Stimulated activated naive B cell treated with anti-CD40 and anti-IgM and Interleukin-4, amounts not matched to agents 10 μg/mL and 1 μg/mL and 100 μg/mL, for 72 hours (primary cell): ENCODE results near the gene MAP2K2.
A peak's percentile ranks its signal among the peaks of the same experiment; 100 is the strongest.

Experiments
- ATAC-seq, 2 donors: fragments of 150-1000 bp; cut with Tn5 transposase; replicated peaks; 2 replicates each; pipeline ENCODE4 v1.10.0; 2021; ENCODE audit warnings: moderate library complexity in 1 of 2
- DNase-seq: peaks from one replicate; pipeline ENCODE4 v3.0.0; 2021
- H3K27ac Mint-ChIP-seq: one replicate; pipeline ENCODE4 v1.8.0; 2022; ENCODE audit warnings: mild to moderate bottlenecking, mixed read lengths
- H3K27me3 Mint-ChIP-seq, 2 donors: one replicate each; pipeline ENCODE4 v1.8.0; 2022; ENCODE audit warnings: mixed read lengths in 2 of 2
- H3K36me3 Mint-ChIP-seq, 2 donors: one replicate each; pipeline ENCODE4 v1.8.0; 2022; ENCODE audit warnings: mixed read lengths in 2 of 2, mild to moderate bottlenecking in 1 of 2
- H3K4me1 Mint-ChIP-seq, 2 donors: one replicate each; pipeline ENCODE4 v1.8.0; 2022; ENCODE audit warnings: mixed read lengths in 2 of 2, mild to moderate bottlenecking in 1 of 2
- H3K4me3 Mint-ChIP-seq, 2 donors: one replicate each; pipeline ENCODE4 v1.8.0; 2022; ENCODE audit warnings: mild to moderate bottlenecking in 2 of 2, mixed read lengths in 2 of 2, moderate library complexity in 1 of 2
- H3K9me3 Mint-ChIP-seq, 2 donors: one replicate each; pipeline ENCODE4 v1.8.0; 2022; ENCODE audit warnings: mixed read lengths in 2 of 2, mild to moderate bottlenecking in 1 of 2

The MAP2K2 gene

DNA sequence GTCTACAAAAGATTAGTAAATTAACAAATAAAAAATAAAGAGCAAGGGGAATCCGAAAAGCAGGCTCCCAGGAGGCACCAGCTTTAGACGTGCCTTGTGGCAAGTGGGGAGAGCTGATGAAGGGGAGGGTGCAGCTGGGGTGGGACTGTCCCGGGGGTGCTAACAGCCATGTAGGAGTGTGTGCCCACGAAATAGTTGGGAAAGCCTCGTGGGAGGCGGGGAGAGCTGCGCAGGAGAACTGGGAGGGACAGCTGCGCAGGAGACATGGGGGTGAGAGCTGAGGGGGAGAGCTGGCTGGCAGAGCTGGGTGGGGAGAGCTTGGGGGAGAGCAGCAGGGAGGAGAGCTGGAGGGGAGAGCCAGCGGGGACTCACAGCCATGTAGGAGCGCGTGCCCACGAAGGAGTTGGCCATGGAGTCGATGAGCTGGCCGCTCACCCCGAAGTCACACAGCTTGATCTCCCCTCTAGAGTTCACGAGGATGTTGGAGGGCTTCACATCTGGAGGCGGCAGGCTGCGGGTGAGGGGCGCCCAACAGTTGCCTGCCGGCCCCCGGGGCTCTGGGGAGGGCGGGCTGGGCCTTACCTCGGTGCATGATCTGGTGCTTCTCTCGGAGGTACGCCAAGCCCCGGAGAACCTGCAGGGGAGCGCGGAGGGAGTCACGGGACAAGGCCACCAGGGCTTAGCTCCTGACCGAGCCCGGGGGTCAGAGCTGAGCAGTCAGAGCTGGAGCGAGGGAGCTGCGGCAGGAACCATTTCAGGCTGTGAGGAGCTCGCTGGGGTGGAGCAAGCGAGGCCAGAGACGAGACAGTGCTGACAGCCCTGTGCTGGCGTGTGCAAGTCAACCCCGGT is 23.1 kb downstream of the MAP2K2 start:
- H3K4me3 Mint-ChIP-seq = no peak overlapping the region
- H3K4me1 Mint-ChIP-seq = peaks cover 5 to 14% of the 10 kb centered on the region in 2 donors
- DNase-seq (no peak), ATAC-seq (no peak)
- no peak overlapping the region for H3K27ac Mint-ChIP-seq
- no peaks in the 10 kb centered on the region for H3K9me3 Mint-ChIP-seq
- H3K36me3 Mint-ChIP-seq = peaks cover 39 to 52% of the 10 kb centered on the region in 2 donors
- no peaks in the 10 kb centered on the region for H3K27me3 Mint-ChIP-seq

GRCh38 chr19:4099041-4099764 is 24.7 kb downstream of the MAP2K2 start:
- no peaks in the 10 kb centered on the region for H3K4me1 Mint-ChIP-seq
- H3K4me3 Mint-ChIP-seq = no peak overlapping the region
- DNase-seq (no peak), ATAC-seq (no peak)
- H3K27me3 Mint-ChIP-seq = no peaks in the 10 kb centered on the region
- no peak overlapping the region for H3K27ac Mint-ChIP-seq
- peaks cover 29 to 47% of the 10 kb centered on the region in 2 donors for H3K36me3 Mint-ChIP-seq
- no peaks in the 10 kb centered on the region for H3K9me3 Mint-ChIP-seq

- DNase-seq (no peak), ATAC-seq (no peak)
- H3K36me3 Mint-ChIP-seq = peaks cover 30 to 48% of the 10 kb centered on the region in 2 donors
- H3K4me1 Mint-ChIP-seq = peaks cover 0 to 4% of the 10 kb centered on the region in 2 donors
- no peaks in the 10 kb centered on the region for H3K27me3 Mint-ChIP-seq
- no peaks in the 10 kb centered on the region for H3K9me3 Mint-ChIP-seq
- no peak overlapping the region for H3K27ac Mint-ChIP-seq
- no peak overlapping the region for H3K4me3 Mint-ChIP-seq
These were observed 25.4 kb downstream of the MAP2K2 start for GRCh38 chr19:4098493-4098892.

- Mint-ChIP-seq H3K4me3 (no peak overlapping the region), H3K27ac (no peak overlapping the region), H3K9me3 (no peaks in the 10 kb centered on the region), H3K36me3 (peaks cover 36 to 49% of the 10 kb centered on the region in 2 donors), H3K4me1 (peaks cover 0 to 10% of the 10 kb centered on the region in 2 donors), H3K27me3 (no peaks in the 10 kb centered on the region)
- DNase-seq = no peak
- ATAC-seq = no peak
These were observed 26.4 kb downstream of the MAP2K2 start for GRCh38 chr19:4097501-4097900.

- Mint-ChIP-seq H3K36me3 (peaks cover 36 to 49% of the 10 kb centered on the region in 2 donors), H3K9me3 (no peaks in the 10 kb centered on the region), H3K27me3 (no peaks in the 10 kb centered on the region), H3K4me1 (peaks cover 0 to 10% of the 10 kb centered on the region in 2 donors), H3K27ac (peak overlapping the region; percentile 5), H3K4me3 (no peak overlapping the region)
- no peak for DNase-seq
- ATAC-seq = no peak
These were observed 27.7 kb downstream of the MAP2K2 start for GRCh38 chr19:4096049-4096892.

DNA sequence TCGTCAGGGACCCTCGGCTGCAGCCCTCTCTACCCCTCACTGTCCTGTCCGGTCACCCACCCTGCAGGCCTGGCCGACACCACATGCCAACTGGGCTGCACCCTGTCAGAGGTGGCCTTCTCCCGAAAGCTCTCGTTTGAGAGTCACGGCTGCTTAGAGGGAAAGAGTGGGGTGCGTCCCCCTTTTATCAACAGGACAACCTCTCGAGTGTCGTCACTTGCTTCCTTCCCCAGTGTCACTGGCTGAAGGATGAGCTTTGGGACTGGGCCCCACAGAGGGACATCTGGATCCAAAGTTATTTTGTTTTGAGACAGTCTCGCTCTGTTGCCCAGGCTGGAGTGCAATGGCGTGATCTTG is 28.5 kb downstream of the MAP2K2 start:
- Mint-ChIP-seq H3K27ac (peak overlapping the region; percentile 14), H3K36me3 (peaks cover 35 to 52% of the 10 kb centered on the region in 2 donors), H3K4me1 (peaks cover 3 to 11% of the 10 kb centered on the region in 2 donors), H3K4me3 (no peak overlapping the region), H3K27me3 (no peaks in the 10 kb centered on the region), H3K9me3 (no peaks in the 10 kb centered on the region)
- DNase-seq (no peak), ATAC-seq (no peak)

DNA sequence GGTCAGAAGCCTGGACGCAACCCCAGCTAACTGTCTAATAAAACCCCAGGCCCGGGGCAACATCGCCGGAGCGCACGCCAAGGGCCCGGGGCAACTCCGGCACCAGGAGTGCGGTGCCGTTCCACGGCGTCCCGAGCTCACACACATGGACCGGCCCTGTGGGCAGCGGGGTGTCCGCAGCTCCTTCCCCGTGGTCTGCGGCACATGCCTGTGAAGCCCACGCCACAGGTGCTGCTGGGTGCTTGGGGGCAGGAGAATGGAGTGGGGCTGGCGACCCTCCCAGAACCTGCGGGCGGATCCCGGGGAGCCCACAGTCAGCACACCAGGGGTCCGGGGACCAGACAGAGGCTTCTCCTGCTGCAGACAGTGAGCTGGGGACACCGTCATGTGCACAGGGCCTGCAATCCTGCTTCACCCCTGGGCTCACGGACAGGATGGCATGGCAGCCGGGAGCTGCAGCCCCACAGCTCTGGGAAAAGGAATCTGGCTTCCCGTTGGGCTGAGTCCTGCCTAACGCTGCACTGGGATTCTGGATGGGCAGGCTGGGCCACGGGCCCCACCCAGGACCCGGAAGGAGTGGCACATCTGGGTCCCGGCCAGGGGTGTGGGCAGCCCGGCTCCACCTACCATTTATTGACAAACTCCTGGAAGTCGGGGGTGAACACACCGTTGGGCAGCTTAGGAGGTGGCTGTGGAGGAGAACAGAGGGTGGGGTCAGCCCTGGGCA is 29.0 kb downstream of the MAP2K2 start:
- H3K27ac Mint-ChIP-seq = peak overlapping the region; percentile 14
- no peak for ATAC-seq
- no peak overlapping the region for H3K4me3 Mint-ChIP-seq
- peaks cover 5 to 16% of the 10 kb centered on the region in 2 donors for H3K4me1 Mint-ChIP-seq
- no peak for DNase-seq
- no peaks in the 10 kb centered on the region for H3K27me3 Mint-ChIP-seq
- H3K9me3 Mint-ChIP-seq = no peaks in the 10 kb centered on the region
- H3K36me3 Mint-ChIP-seq = peaks cover 39 to 55% of the 10 kb centered on the region in 2 donors

DNA sequence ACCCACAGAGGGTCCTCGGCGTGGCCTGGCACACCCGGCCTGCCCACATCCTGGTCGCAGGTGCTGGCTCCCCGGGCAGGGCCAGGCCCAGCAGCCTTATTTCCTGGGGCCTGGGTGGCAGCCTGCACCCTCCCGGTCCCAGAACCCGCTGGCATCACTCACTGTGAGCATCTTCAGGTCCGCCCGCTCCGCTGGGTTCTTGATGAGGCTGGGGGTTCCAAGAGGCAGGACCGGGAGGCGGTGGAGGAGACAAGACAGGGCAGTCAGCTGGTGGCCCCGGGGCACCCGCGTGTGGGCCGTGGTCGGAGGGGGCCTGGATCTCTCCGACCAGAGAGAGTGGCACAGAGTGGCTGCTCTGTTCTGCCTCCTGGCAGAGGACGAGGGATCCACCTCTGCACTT is 29.6 kb downstream of the MAP2K2 start:
- H3K27me3 Mint-ChIP-seq = no peaks in the 10 kb centered on the region
- H3K9me3 Mint-ChIP-seq = no peaks in the 10 kb centered on the region
- H3K36me3 Mint-ChIP-seq = peaks cover 44 to 60% of the 10 kb centered on the region in 2 donors
- peaks cover 10 to 23% of the 10 kb centered on the region in 2 donors for H3K4me1 Mint-ChIP-seq
- ATAC-seq (no peak), DNase-seq (no peak)
- H3K27ac Mint-ChIP-seq = no peak overlapping the region
- no peak overlapping the region for H3K4me3 Mint-ChIP-seq

GRCh38 chr19:4093643-4094175 is 30.2 kb downstream of the MAP2K2 start:
- DNase-seq (no peak), ATAC-seq (no peak)
- H3K27ac Mint-ChIP-seq = no peak overlapping the region
- H3K27me3 Mint-ChIP-seq = no peaks in the 10 kb centered on the region
- H3K4me1 Mint-ChIP-seq = peaks cover 10 to 29% of the 10 kb centered on the region in 2 donors
- H3K36me3 Mint-ChIP-seq = peaks cover 41 to 60% of the 10 kb centered on the region in 2 donors
- H3K9me3 Mint-ChIP-seq = no peaks in the 10 kb centered on the region
- H3K4me3 Mint-ChIP-seq = no peak overlapping the region

GRCh38 chr19:4090356-4091220 is 33.3 kb downstream of the MAP2K2 start:
- ATAC-seq = no peak
- no peak for DNase-seq

GRCh38 chr19:4089946-4090345 is 34.0 kb downstream of the MAP2K2 start:
- peak overlapping the region; percentile 77 to 85 for H3K4me3 Mint-ChIP-seq
- peaks cover 11 to 42% of the 10 kb centered on the region in 2 donors for H3K4me1 Mint-ChIP-seq
- no peak for DNase-seq
- no peak for ATAC-seq
- H3K9me3 Mint-ChIP-seq = no peaks in the 10 kb centered on the region
- peaks cover 25 to 42% of the 10 kb centered on the region in 2 donors for H3K36me3 Mint-ChIP-seq
- H3K27ac Mint-ChIP-seq = peak overlapping the region; percentile 96
- no peaks in the 10 kb centered on the region for H3K27me3 Mint-ChIP-seq

More at GRCh38 chr19:4090356-4091220, 33.3 kb downstream of the MAP2K2 start:
- H3K27ac Mint-ChIP-seq = peak overlapping the region; percentile 67
- H3K36me3 Mint-ChIP-seq = peaks cover 26 to 47% of the 10 kb centered on the region in 2 donors
- no peaks in the 10 kb centered on the region for H3K9me3 Mint-ChIP-seq
- no peaks in the 10 kb centered on the region for H3K27me3 Mint-ChIP-seq
- H3K4me3 Mint-ChIP-seq = peak overlapping the region in 1 of 2 donors; percentile 85
- peaks cover 11 to 42% of the 10 kb centered on the region in 2 donors for H3K4me1 Mint-ChIP-seq

- peaks cover 11 to 45% of the 10 kb centered on the region in 2 donors for H3K4me1 Mint-ChIP-seq
- H3K27ac Mint-ChIP-seq = peak overlapping the region; percentile 96
- peak overlapping the region; percentile 77 to 85 for H3K4me3 Mint-ChIP-seq
- peaks cover 25 to 41% of the 10 kb centered on the region in 2 donors for H3K36me3 Mint-ChIP-seq
- ATAC-seq (peak; percentile 85), DNase-seq (peak; percentile 62)
- H3K9me3 Mint-ChIP-seq = no peaks in the 10 kb centered on the region
- H3K27me3 Mint-ChIP-seq = no peaks in the 10 kb centered on the region
These were observed 34.5 kb downstream of the MAP2K2 start for GRCh38 chr19:4089400-4089908.
